Measurements from ENCODE around the gene SLC18A3.

The SLC18A3 gene

GRCh38 chr10:49627644-49628247, 17.6 kb downstream of the SLC18A3 start:
- no peak for DNase-seq (ENCODE audit: low read depth)

- no peak for DNase-seq (ENCODE audit: low read depth)
Observed at GRCh38 chr10:49628599-49628998, 18.5 kb downstream of the SLC18A3 start.

DNA sequence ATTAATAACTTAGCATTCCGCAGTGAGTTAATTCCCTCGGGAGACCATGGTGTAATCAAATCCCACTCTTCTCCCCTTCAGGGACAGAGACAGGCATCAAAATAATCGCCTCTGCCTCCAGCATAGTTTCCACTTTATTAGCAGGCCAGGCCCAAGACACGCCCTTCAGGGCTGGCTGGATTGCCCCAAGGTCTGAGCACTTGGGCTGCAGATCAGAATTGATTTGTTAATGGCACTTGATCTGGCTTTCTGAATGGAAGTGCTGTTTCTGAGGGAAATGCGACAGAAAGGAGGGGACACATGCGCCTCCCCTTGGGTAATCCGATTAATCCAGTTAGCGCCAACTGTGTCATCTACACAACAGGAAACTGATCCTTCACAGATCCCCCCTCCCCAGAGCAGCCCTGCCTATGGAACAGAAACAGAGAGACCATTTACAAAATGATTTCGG, 19.3 kb downstream of the SLC18A3 start:
- DNase-seq (ENCODE audit: low read depth) = no peak

DNA sequence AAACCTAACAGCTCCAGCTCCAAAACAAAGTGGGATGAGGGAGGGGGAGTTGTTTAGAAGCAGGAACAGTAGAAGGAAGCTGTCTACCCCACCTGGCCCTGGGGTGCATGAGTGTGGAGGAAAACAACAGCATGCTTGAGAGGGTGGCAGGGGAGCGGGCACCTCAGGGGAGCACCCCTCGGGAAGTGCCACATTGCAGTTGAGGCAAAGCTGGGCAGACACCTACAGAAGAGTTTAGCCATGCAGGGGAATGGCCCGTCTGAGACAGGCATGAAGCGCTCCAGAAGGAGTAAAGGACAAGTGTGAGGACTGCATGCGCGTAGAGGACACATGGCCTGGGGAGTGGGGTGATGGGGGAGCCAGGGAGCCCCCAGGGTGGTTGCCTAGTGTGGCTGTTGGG, 21.9 kb downstream of the SLC18A3 start:
- DNase-seq (ENCODE audit: low read depth) = no peak

- DNase-seq (ENCODE audit: low read depth) = no peak
Observed at GRCh38 chr10:49632406-49633317, 22.6 kb downstream of the SLC18A3 start.

GRCh38 chr10:49633327-49634068, 23.4 kb downstream of the SLC18A3 start:
- no peak for DNase-seq (ENCODE audit: low read depth)

DNA sequence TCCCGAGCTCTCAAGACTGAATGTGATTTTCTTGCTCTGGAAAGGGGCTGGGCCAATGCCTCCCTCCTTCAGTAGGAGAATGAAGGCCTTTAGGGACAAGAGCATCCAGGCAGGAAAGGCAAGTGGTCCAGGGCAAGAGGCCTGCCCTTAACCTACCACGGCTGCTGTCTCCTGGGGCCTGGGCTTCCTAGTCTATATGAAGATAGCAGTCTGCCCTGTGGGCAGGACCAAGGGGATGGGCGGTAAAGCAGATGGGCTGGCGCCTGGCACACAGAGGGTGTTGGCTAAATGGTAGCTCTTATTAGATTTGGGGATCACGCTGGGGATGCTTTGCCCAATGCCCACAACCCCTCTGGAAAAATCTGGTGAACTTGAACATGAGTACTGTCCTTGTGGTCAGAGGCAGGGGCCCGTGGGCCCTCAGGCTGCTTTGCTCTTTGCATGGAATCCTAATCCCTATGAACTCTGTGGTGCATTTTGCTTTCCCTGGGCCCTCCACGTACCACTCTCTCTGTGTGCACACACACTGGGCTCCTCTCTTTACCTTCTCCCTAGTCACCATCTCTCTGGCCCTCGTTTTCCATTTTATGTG, 24.1 kb downstream of the SLC18A3 start:
- DNase-seq (ENCODE audit: low read depth) = no peak

DNA sequence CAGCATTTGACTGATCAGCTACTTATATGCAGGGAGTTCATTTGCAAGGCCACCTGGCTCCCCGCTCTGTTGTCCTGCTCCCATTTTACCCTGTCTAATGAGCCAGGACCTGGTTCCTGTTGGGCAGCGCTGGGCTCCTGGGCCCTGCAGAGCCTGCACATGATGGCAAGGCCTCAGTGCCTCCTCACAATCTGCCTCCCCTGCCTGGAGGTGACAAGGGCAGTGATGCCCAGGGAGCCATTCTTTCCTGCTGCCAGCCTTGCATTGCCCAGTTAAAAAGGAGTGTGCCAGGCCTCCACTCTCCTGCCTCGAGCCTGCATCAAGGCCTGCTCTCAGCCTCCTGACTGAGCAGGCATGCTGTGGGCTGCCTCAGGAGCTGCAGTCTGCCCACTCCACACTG, 32.2 kb downstream of the SLC18A3 start:
- no peak for DNase-seq (ENCODE audit: low read depth)

DNA sequence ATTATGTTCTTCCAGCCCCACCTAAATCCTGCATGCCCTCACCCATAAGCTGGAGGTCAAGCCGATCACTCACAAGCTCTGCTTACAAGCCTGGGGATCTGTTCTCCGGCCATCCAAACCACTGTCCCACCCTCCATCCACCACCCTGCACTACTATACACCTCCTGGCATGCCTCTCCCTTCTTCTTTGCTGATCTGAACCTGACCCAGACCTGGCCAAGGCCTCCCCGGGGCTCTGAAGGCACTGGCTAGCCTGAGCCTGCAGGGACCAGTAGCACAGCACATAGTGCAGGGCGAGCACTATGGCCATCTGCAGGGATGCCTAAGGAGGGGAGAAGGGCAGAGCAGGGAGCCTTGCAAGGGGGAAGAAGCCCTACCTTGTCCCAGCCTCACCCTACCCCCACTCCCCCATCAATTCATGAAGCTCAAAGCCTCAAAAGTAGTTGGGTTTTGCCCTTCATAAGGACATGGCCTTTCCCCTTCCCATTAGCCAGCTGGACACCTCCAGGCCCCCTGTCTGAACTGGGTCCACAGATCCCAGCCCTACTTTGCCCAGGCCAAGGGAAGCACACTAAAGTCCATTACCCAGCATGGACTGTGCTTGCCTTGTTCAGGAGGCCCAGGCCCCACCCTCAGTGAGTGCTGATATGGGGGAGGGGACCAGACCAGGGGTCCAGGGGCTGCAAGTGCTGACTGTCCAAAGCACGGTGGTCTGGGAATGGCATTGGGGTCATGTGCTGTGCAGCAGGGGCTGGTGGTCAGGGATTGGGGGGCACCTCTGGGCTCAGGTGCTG, 33.3 kb downstream of the SLC18A3 start:
- no peak for DNase-seq (ENCODE audit: low read depth)

DNA sequence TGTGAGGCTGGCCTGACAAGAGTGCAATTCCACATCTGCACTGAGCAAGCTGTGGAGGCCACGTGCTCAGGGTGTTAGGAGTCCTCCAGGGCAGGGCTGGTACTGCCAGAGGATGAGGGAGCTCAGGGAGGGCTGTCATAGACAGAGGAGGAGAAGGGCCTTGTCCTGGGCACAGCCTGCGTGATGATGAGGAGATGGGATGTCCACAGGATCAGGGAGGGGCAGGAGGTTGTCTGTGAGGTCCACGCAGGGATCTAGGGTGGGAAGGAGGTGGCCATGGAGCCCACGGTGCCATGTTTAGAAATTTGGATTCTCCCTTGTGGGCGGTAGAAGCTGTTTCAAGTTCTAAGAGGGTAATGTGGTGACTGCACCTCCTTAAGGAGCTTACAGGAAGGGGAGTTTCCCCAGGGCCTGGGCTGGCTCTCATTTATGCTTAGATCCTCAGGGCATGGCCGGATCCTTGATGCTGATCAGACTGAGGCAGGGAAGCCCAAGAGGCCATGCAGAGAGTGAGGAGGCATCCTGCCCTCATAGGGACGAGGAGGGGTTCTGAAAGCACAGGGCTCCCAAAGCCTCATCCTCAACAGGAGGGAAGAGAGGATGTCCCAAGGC, 34.0 kb downstream of the SLC18A3 start:
- DNase-seq (ENCODE audit: low read depth) = no peak

DNA sequence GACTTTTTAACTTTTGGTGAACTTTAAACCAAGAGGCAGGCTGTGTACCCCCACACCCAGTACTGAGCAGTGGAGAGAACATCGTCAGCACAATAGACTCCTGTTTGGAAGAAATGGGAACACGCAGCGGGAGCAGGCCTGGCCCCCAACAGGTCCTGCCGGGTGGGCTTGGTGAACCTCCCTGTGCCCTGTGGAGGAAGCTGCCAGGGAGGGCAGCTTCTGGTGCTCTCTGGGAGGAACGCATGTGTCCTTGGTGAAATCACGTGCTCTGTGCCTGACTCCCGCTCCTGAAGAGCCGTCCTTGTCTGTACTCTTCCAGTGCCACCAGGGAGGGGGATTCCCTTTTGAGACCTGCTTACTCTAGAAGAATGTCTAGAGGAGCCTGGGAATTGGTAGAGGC, 35.3 kb downstream of the SLC18A3 start:
- DNase-seq (ENCODE audit: low read depth) = no peak

GRCh38 chr10:49645871-49646870, 36.1 kb downstream of the SLC18A3 start:
- DNase-seq (ENCODE audit: low read depth) = no peak

DNA sequence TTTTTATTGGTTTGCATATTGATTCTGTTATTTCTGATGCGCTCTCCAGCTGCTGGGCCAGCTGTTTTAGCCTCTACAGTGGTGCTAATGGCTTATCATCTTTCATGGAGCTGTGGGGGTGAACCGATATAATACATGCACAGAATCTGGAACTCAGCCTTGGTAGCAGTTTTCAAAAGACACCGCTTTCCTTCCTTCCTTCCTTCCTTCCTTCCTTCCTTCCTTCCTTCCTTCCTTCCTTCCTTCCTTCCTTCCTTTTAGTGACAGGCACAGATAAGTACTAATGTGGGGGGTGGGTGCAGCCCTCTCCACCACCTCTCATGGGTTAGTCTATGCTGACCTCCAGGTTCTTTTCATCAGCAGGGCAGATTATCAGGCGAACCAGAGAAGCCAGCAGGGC, 37.4 kb downstream of the SLC18A3 start:
- no peak for DNase-seq (ENCODE audit: low read depth)

DNA sequence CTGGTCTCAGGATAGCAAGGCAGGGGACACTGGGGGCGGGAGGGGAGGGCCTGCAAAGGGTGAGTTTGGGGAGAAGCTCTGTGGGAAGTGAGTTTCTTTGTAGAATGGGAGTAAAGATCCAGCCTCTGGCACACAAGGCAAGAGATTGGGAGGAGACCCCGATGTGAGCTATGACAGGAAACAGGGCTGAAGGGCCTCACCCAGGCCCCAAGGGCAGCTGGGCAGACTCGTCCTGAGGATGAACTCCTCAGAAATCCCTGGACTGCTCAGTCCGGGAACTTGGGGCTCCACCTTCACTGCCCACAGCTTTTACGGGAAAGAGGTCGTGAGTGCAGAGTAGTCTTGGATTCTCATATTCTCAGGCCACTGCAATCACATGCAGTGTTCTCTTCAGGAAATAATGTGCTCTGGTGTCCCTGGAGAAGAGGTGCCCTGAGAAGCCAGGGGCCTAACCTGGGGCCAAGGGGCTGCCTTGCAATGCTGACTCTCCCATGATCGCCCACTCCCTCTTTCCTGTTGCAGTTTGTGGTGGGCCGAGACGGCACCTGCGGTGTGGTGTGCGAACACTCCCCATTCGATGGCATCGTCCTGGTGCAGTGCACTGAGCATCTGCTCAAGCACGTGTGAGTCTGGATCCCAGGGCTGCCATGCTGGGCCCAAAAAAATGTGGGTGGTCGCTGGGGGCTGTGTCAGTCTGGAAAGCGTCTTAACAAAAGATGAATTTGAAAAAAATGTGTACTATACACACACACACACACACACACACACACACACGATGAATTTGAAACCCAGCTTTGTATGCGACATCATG, 38.1 kb downstream of the SLC18A3 start:
- no peak for DNase-seq (ENCODE audit: low read depth)

GRCh38 chr10:49649294-49649693, 39.2 kb downstream of the SLC18A3 start:
- DNase-seq (ENCODE audit: low read depth) = no peak

DNA sequence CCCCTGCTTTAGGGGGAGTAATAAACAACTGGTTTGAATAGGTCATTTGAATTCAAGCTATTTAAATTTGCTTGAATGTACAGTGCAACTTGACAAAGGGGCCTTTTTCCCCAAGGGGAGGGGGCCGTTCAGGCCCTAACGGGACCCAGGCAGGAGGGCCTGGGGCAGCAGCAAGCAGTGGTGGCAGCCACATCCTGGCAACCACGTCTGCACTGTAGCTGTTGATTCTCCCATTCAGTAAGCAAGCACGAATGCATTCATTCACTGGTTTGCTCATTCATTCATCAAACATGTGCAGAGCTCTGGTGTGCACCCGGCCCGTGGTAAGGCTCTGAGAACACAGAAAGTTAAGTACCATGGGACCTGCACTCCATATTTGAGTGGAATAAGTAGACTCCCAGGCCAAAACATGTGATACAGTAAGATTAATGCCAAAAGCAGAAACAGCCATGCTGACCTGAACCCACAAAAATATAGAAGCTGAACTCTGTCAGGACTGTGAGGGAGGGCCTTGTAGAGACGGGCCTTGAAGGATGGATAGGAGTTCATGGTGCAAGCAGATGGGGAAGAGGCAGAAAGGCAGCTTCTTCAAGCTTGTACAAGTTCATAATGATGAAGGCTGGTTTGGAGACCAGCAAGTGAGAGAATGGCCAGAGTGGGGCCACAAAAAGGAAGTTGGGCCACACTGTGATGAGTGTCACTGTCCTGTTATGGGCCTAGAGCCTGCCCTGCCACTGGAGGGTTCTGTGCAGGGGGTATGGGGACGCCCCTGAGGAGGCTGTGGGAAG, 40.0 kb downstream of the SLC18A3 start:
- DNase-seq (ENCODE audit: low read depth) = no peak

- no peak for DNase-seq (ENCODE audit: low read depth)
Observed at GRCh38 chr10:49650724-49651034, 40.6 kb downstream of the SLC18A3 start.
